CD14-positive monocyte (primary cell): Measurements from ENCODE around the gene CFAP299. TPM values are rescaled to one million over a fixed set of nuclear protein-coding genes. Genes with fewer than 3 reads are reported as not detected.

Experiments
- DNase-seq, 3 donors: peaks; one replicate each; pipeline ENCODE4 v3.0.0-alpha.2; 2011 to 2022
- H2AFZ ChIP-seq: 2 replicates; pipeline ENCODE4 v1.6.0; 2012; ENCODE audit warnings: mild to moderate bottlenecking, low read depth, low read length, inconsistent platforms; ENCODE audit not compliant: insufficient read depth, poor library complexity, severe bottlenecking
- H3K27ac ChIP-seq, 2 donors: 1 replicate in 1 of 2; 2 replicates in 1 of 2; pipeline ENCODE4 v1.5.1; 2012 to 2013; ENCODE audit warnings: low read length in 2 of 2, control low read depth in 1 of 2, inconsistent platforms in 1 of 2, low read depth in 1 of 2, mild to moderate bottlenecking in 1 of 2
- H3K27me3 ChIP-seq, 2 donors: one replicate each; pipeline versions ENCODE4 v1.6.0 to v1.6.1; 2011 to 2013; ENCODE audit warnings: low read length in 2 of 2; ENCODE audit not compliant: control insufficient read depth in 2 of 2, insufficient read depth in 2 of 2
- H3K36me3 ChIP-seq, 2 donors: replicated peaks in 1 of 2; 1 replicate in 1 of 2; 2 replicates in 1 of 2; pipeline versions ENCODE4 v1.5.1 to v1.6.1; 2012 to 2013; ENCODE audit warnings: low read length in 2 of 2, control low read depth in 1 of 2, inconsistent platforms in 1 of 2, mild to moderate bottlenecking in 1 of 2; ENCODE audit not compliant: insufficient read depth in 2 of 2, control insufficient read depth in 1 of 2
- H3K4me1 ChIP-seq, 2 donors: 1 replicate in 1 of 2; 2 replicates in 1 of 2; pipeline versions ENCODE4 v1.5.1 to v1.6.1; 2012 to 2013; ENCODE audit warnings: low read length in 2 of 2, control low read depth in 1 of 2, inconsistent platforms in 1 of 2, mild to moderate bottlenecking in 1 of 2, moderate library complexity in 1 of 2; ENCODE audit not compliant: insufficient read depth in 2 of 2, control insufficient read depth in 1 of 2
- H3K4me2 ChIP-seq: replicated peaks from 2 replicates; pipeline ENCODE3; 2012; ENCODE audit warnings: low read length, moderate library complexity, mild to moderate bottlenecking; ENCODE audit not compliant: poor library complexity, severe bottlenecking; ENCODE audit errors: extremely low read depth
- H3K4me3 ChIP-seq, 3 experiments: fragments of 200-600 bp in 1 of 3; sonication (generic) in 1 of 3; replicated peaks in 1 of 3; 1 replicate in 2 of 3; 2 replicates in 1 of 3; pipeline ENCODE4 v1.5.1; 2011 to 2013; ENCODE audit warnings: low read length in 3 of 3, mild to moderate bottlenecking in 3 of 3, control low read depth in 2 of 3, low read depth in 2 of 3, inconsistent platforms in 1 of 3, moderate library complexity in 1 of 3
- H3K79me2 ChIP-seq: 2 replicates; pipeline ENCODE4 v1.6.0; 2012; ENCODE audit warnings: mild to moderate bottlenecking, control low read depth, inconsistent platforms, low read length, moderate library complexity; ENCODE audit not compliant: insufficient read depth
- H3K9ac ChIP-seq: 2 replicates; pipeline ENCODE4 v1.6.0; 2017; ENCODE audit warnings: low read length, mild to moderate bottlenecking; ENCODE audit not compliant: insufficient read depth, poor library complexity, severe bottlenecking
- H3K9me3 ChIP-seq, 2 donors: replicated peaks in 1 of 2; 1 replicate in 1 of 2; 2 replicates in 1 of 2; pipeline versions ENCODE4 v1.5.1 to v1.6.1; 2012 to 2013; ENCODE audit warnings: low read length in 2 of 2, control low read depth in 1 of 2; ENCODE audit not compliant: control insufficient read depth in 1 of 2, insufficient read depth in 1 of 2
- H4K20me1 ChIP-seq: 2 replicates; pipeline ENCODE4 v1.6.0; 2012; ENCODE audit warnings: mild to moderate bottlenecking, low read length, control low read depth, moderate library complexity; ENCODE audit not compliant: insufficient read depth
- H3K27ac Mint-ChIP-seq, 7 donors: one replicate each; pipeline ENCODE4 v1.8.0; 2020; ENCODE audit warnings: mild to moderate bottlenecking in 7 of 7, mixed read lengths in 7 of 7, moderate library complexity in 6 of 7, inconsistent platforms in 2 of 7
- H3K27me3 Mint-ChIP-seq, 3 donors: one replicate each; pipeline ENCODE4 v1.8.0; 2021 to 2022; ENCODE audit warnings: low read depth in 3 of 3, mild to moderate bottlenecking in 3 of 3, mixed read lengths in 3 of 3, moderate library complexity in 3 of 3, inconsistent platforms in 1 of 3
- H3K36me3 Mint-ChIP-seq, 2 donors: one replicate each; pipeline ENCODE4 v1.8.0; 2020; ENCODE audit warnings: mixed read lengths in 2 of 2, inconsistent platforms in 1 of 2, mild to moderate bottlenecking in 1 of 2
- H3K4me1 Mint-ChIP-seq: one replicate; pipeline ENCODE4 v1.8.0; 2020; ENCODE audit warnings: mild to moderate bottlenecking, mixed read lengths
- H3K4me3 Mint-ChIP-seq, 2 donors: one replicate each; pipeline ENCODE4 v1.8.0; 2020; ENCODE audit warnings: mild to moderate bottlenecking in 2 of 2, mixed read lengths in 2 of 2, moderate library complexity in 1 of 2
- H3K9me3 Mint-ChIP-seq, 7 donors: one replicate each; pipeline ENCODE4 v1.8.0; 2020 to 2022; ENCODE audit warnings: mixed read lengths in 7 of 7, mild to moderate bottlenecking in 6 of 7, moderate library complexity in 6 of 7, inconsistent platforms in 2 of 7
- CTCF ChIP-seq: fragments of 200-600 bp; IDR thresholded peaks from one replicate; pipeline ENCODE4 v1.8.0; 2022; ENCODE audit warnings: antibody characterized with exemption, mild to moderate bottlenecking
- WGBS: methylation state at CpG from one replicate; pipeline ENCODE4 v1.1.5; 2013; ENCODE audit warnings: missing lambda C conversion rate; ENCODE audit not compliant: insufficient coverage; 5-methylcytosine and 5-hydroxymethylcytosine counted together
- intact Hi-C, 2 donors: fragments of 100-400 bp; cut with micrococcal nuclease; formaldehyde crosslinking; loops; one replicate each; pipeline versions ENCODE4 v1.15.0 to v1.15.1; 2023
- polyA plus RNA-seq, 3 donors: library from polyadenylated mRNA; depleted of rRNA in 1 of 3; unstranded in 2 of 3; stranded (reverse) in 1 of 3; fragments of 300-500 nt in 2 of 3; fragments of >200 nt in 1 of 3; fragmentation: Illumina TruSeq in 2 of 3; gene quantifications; 1 replicate in 2 of 3; 2 replicates in 1 of 3; pipeline ENCODE4 v1.2.3, GENCODE V29; 2012 to 2021

The CFAP299 gene
- polyA plus RNA-seq, 3 donors, result not detected

- Mint-ChIP-seq H3K27me3 (no peaks in the 10 kb centered on the region), H3K27ac (no peak overlapping the region), H3K4me1 (no peaks in the 10 kb centered on the region), H3K9me3 (no peaks in the 10 kb centered on the region), H3K36me3 (no peaks in the 10 kb centered on the region), H3K4me3 (no peak overlapping the region)
- TF ChIP-seq CTCF, result no peak
- Histone ChIP-seq H3K9ac (no peak overlapping the region), H3K4me2 (no peak overlapping the region), H3K36me3 (no peaks in the 10 kb centered on the region), H3K27me3 (no peaks in the 10 kb centered on the region), H3K4me1 (no peaks in the 10 kb centered on the region), H3K27ac (no peak overlapping the region), H2AFZ (no peak overlapping the region), H3K79me2 (no peaks in the 10 kb centered on the region), H3K9me3 (no peaks in the 10 kb centered on the region), H4K20me1 (no peaks in the 10 kb centered on the region), H3K4me3 (no peak overlapping the region)
- no peak for DNase-seq
- intact Hi-C loops, result loop anchor here in 1 of 2 donors (5.0 kb wide), 1 partner anchor 629 kb away; no protein-coding TSS in a partner anchor
- WGBS, result 43% methylated on average over 2 of the region's 2 CpGs
Measured at GRCh38 chr4:80990851-80991250, 655.3 kb downstream of the CFAP299 start.

GRCh38 chr4:80999943-81000342 is 664.4 kb downstream of the CFAP299 start:
- intact Hi-C loops, result no loop called here
- no peak for TF ChIP-seq CTCF
- no CpG with 5 or more reads among the region's 3 CpGs for WGBS
- Mint-ChIP-seq H3K27ac (no peak overlapping the region), H3K4me3 (no peak overlapping the region), H3K4me1 (no peaks in the 10 kb centered on the region), H3K9me3 (peaks cover 0 to 3% (median 0%) of the 10 kb centered on the region in 7 donors), H3K27me3 (no peaks in the 10 kb centered on the region), H3K36me3 (no peaks in the 10 kb centered on the region)
- no peaks in the 10 kb centered on the region for H3K9me3 ChIP-seq
- no peaks in the 10 kb centered on the region for H3K79me2 ChIP-seq
- no peak overlapping the region for H3K4me2 ChIP-seq
- no peaks in the 10 kb centered on the region for H3K36me3 ChIP-seq
- no peaks in the 10 kb centered on the region for H3K27me3 ChIP-seq
- no peak overlapping the region for H3K27ac ChIP-seq
- no peak for DNase-seq
- H3K9ac ChIP-seq, result no peak overlapping the region
- H3K4me1 ChIP-seq, result no peaks in the 10 kb centered on the region
- H3K4me3 ChIP-seq, result no peak overlapping the region
- no peaks in the 10 kb centered on the region for H4K20me1 ChIP-seq
- no peak overlapping the region for H2AFZ ChIP-seq
